ENCODE results near the gene KDM5B. TPM values are rescaled to one million over a fixed set of nuclear protein-coding genes. Genes with fewer than 3 reads are reported as not detected.

The KDM5B gene
- total RNA-seq, 6 experiments from 2014 or later: 12.0 to 22.6 (median 16.1) TPM

DNA sequence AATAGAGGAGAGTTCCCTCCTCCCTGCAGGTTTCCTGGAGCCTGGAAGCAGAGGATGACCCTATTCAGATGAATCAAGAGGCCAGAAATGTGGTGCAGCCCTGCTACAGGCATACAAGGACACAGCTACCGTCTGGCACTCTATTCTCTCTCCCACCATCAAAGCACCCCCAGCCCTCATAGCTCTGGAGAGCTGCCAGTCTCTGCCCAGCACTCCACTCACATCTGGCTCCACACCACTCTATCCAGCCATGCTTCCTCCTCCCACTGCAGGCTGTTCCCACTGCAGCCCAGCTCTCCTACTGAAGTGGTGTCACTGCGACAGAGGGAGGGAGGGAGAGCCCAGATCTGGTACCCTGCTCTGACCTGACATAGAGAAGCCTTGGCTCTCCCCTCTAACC lies 116.4 kb downstream of the KDM5B start:
- H3K4me1 ChIP-seq: no peaks in the 10 kb centered on the region
- no peaks in the 10 kb centered on the region for H3K36me3 ChIP-seq
- TF ChIP-seq POLR2A (IDR thresholded peaks at IDR 0.05): no peak
- TF ChIP-seq, protein P1, sequence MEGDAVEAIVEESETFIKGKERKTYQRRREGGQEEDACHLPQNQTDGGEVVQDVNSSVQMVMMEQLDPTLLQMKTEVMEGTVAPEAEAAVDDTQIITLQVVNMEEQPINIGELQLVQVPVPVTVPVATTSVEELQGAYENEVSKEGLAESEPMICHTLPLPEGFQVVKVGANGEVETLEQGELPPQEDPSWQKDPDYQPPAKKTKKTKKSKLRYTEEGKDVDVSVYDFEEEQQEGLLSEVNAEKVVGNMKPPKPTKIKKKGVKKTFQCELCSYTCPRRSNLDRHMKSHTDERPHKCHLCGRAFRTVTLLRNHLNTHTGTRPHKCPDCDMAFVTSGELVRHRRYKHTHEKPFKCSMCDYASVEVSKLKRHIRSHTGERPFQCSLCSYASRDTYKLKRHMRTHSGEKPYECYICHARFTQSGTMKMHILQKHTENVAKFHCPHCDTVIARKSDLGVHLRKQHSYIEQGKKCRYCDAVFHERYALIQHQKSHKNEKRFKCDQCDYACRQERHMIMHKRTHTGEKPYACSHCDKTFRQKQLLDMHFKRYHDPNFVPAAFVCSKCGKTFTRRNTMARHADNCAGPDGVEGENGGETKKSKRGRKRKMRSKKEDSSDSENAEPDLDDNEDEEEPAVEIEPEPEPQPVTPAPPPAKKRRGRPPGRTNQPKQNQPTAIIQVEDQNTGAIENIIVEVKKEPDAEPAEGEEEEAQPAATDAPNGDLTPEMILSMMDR (IDR thresholded peaks at IDR 0.05): no peak
- H3K9me3 ChIP-seq: no peaks in the 10 kb centered on the region
- no peaks in the 10 kb centered on the region for H3K27me3 ChIP-seq
- no peak overlapping the region for H3K4me3 ChIP-seq
- DNase-seq: no peak
- no peak overlapping the region for H3K27ac ChIP-seq
- 25% methylated on average over 1 of the region's 2 CpGs for WGBS (ENCODE audit: insufficient coverage, low coverage, low lambda C conversion rate, missing lambda C conversion rate)
- intact Hi-C loops (cut with DNase I): no loop called here
- ATAC-seq: no peak

DNA sequence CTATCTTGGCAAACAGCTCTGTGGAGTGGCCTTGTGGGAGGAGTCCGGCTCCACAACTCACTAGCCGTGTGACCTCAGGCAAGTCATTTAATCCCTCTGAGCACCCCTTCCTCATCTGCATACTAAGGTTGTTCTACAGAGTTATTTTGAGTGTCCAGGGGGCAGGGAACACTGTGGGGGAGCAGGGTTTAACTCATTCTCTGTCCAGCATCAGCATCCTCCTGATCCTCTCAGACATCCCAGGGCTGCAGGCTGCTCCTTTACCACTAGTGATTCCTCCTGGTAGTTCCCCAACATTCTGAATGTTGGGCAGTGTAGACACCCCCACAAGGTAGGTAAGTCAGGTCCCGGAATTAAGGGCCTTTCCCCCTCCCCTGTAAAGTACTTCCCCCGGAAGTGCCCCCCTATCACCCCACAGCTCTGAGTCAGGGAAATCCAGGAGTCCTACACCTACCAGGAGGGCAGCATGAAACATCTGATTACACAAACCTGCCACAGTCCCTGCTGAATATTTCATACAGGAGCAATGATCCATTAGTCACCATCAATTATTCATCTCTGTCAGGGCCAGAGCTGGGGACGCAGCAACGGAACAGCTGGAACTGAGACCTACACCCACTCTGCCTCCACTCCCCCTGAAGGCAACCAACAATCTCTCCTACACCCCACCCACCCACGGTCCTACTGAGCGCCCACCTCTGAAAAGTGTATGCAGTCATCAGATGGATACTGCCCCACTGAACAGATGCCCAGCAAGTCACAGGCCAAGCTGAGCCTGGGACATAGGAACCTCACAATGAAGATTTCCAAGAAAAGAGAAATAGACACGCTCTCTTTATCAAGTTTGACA lies 118.5 kb downstream of the KDM5B start:
- ATAC-seq (no peak), DNase-seq (no peak)
- Histone ChIP-seq H3K36me3 (no peaks in the 10 kb centered on the region), H3K4me3 (no peak overlapping the region), H3K9me3 (no peaks in the 10 kb centered on the region), H3K27me3 (no peaks in the 10 kb centered on the region), H3K27ac (no peak overlapping the region), H3K4me1 (no peaks in the 10 kb centered on the region)
- TF ChIP-seq, protein P1 (IDR thresholded peaks at IDR 0.05): no peak
- no peak for TF ChIP-seq POLR2A (IDR thresholded peaks at IDR 0.05)
- WGBS (ENCODE audit: insufficient coverage, low coverage, low lambda C conversion rate, missing lambda C conversion rate): 37% methylated on average over 6 of the region's 9 CpGs
- intact Hi-C loops (cut with DNase I): no loop called here

DNA sequence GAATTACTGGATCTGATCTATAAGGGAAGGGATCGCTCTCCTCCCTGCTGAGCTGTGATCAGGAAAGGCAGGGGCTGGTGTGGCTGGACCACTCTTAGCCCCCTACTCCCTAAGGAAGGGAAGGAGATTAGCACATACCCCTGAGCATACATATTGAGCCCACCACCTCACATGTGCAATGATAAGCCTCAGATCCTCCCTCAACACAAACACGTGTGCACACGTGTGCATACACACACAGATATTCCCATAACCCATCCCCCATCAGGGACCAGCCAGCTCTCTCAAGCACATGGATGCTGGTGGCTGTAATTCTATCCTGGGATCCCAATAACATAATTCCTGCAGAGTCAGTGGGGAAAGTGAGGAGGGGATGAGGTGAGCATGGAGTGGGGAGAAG lies 119.1 kb downstream of the KDM5B start:
- Histone ChIP-seq H3K4me1 (no peaks in the 10 kb centered on the region), H3K36me3 (no peaks in the 10 kb centered on the region), H3K4me3 (no peak overlapping the region), H3K9me3 (no peaks in the 10 kb centered on the region), H3K27ac (no peak overlapping the region), H3K27me3 (no peaks in the 10 kb centered on the region)
- TF ChIP-seq, protein P1 (IDR thresholded peaks at IDR 0.05): no peak
- no peak for TF ChIP-seq POLR2A (IDR thresholded peaks at IDR 0.05)
- WGBS (ENCODE audit: insufficient coverage, low coverage, low lambda C conversion rate, missing lambda C conversion rate): 56% methylated on average over 3 of the region's 3 CpGs
- intact Hi-C loops (cut with DNase I): no loop called here
- DNase-seq: no peak
- no peak for ATAC-seq

- H3K36me3 ChIP-seq: no peaks in the 10 kb centered on the region
- no peak for ATAC-seq
- no peak for TF ChIP-seq POLR2A (IDR thresholded peaks at IDR 0.05)
- TF ChIP-seq, protein P1 (IDR thresholded peaks at IDR 0.05): no peak
- intact Hi-C loops (cut with DNase I): no loop called here
- no peaks in the 10 kb centered on the region for H3K27me3 ChIP-seq
- H3K4me3 ChIP-seq: no peak overlapping the region
- no peak overlapping the region for H3K27ac ChIP-seq
- DNase-seq: no peak
- H3K4me1 ChIP-seq: no peaks in the 10 kb centered on the region
- 52% methylated on average over 6 of the region's 7 CpGs for WGBS (ENCODE audit: insufficient coverage, low coverage, low lambda C conversion rate, missing lambda C conversion rate)
- no peaks in the 10 kb centered on the region for H3K9me3 ChIP-seq
These were observed 119.8 kb downstream of the KDM5B start for GRCh38 chr1:202688401-202688800.
